ENCODE measurements around the gene REEP1.

REEP1 gene

GRCh38 chr2:86323273-86324021 lies 14.0 kb downstream of the REEP1 start:
- TF ChIP-seq, protein P1, sequence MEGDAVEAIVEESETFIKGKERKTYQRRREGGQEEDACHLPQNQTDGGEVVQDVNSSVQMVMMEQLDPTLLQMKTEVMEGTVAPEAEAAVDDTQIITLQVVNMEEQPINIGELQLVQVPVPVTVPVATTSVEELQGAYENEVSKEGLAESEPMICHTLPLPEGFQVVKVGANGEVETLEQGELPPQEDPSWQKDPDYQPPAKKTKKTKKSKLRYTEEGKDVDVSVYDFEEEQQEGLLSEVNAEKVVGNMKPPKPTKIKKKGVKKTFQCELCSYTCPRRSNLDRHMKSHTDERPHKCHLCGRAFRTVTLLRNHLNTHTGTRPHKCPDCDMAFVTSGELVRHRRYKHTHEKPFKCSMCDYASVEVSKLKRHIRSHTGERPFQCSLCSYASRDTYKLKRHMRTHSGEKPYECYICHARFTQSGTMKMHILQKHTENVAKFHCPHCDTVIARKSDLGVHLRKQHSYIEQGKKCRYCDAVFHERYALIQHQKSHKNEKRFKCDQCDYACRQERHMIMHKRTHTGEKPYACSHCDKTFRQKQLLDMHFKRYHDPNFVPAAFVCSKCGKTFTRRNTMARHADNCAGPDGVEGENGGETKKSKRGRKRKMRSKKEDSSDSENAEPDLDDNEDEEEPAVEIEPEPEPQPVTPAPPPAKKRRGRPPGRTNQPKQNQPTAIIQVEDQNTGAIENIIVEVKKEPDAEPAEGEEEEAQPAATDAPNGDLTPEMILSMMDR (IDR thresholded peaks at IDR 0.05; ENCODE audit: borderline replicate concordance, insufficient read depth, low read depth, low read length) = no peak
- no peak overlapping the region for H3K4me3 ChIP-seq (ENCODE audit: low read depth, low read length)

DNA sequence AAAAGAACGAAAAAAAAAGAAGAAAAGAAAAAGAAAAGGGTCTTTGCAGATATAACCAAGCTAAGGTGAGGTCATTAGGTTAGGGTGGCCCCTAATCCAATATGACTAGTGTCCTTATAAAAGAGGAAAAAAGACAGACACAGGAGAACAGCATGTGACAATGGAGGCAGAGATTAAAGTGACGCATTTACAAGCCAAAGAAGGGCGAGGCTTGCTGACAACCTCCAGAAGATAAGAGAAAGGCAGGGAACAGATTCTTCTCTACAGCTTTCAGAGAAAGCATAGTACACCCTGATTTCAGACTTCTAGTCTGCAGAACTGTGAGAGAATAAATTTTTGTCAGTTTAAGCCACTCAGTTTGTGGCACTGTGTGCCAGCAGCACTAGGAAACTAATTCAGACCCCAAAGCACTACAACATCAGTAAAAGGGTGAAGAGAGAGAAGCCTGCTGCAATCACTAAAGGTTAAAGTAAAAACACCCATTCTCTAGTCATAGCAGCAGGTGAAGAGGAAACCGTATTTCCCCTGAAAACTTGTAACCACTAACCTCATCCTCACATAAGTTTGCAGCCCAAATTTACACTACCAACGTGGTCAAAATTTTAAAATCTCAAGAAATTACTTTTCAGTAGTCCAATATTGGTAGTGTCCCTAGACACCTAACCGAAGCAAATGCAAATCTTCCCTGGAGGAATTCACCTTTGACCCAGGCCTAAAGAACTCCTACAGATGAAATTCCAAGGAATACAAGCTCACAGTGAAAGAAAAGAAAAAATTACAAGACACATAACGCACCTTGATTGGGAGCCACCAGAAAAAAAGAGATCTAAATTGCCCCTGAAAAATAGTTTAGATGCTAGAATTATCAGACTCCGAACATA lies 17.5 kb downstream of the REEP1 start:
- TF ChIP-seq, protein P1 (IDR thresholded peaks at IDR 0.05; ENCODE audit: borderline replicate concordance, insufficient read depth, low read depth, low read length) = no peak
- no peak overlapping the region for H3K4me3 ChIP-seq (ENCODE audit: low read depth, low read length)

DNA sequence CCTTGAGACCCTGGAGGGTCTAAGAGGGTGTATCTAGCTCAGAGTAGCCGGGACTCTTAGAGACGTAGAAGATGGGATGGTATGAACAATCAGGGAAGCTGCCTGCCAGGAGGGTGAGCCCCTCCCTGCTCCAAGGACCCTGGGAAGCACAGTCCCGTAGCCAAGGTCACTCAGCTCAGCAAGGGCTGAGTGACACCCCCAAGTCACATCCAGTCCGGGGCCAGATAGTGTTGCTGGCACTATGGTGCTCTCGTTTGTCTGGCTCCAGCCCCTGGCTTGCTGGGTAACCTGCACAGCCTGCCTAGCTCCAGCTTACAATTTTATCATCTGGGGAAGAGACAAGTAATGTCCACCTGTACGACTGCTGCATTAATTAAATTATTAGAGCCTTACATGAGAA lies 22.3 kb downstream of the REEP1 start:
- TF ChIP-seq, protein P1 (IDR thresholded peaks at IDR 0.05; ENCODE audit: borderline replicate concordance, insufficient read depth, low read depth, low read length) = no peak
- no peak overlapping the region for H3K4me3 ChIP-seq (ENCODE audit: low read depth, low read length)

- no peak overlapping the region for H3K4me3 ChIP-seq (ENCODE audit: low read depth, low read length)
- TF ChIP-seq, protein P1 (IDR thresholded peaks at IDR 0.05; ENCODE audit: borderline replicate concordance, insufficient read depth, low read depth, low read length) = no peak
These were observed 23.3 kb downstream of the REEP1 start for GRCh38 chr2:86314125-86314524.

GRCh38 chr2:86313341-86313740 lies 24.1 kb downstream of the REEP1 start:
- H3K4me3 ChIP-seq (ENCODE audit: low read depth, low read length) = no peak overlapping the region
- TF ChIP-seq, protein P1 (IDR thresholded peaks at IDR 0.05; ENCODE audit: borderline replicate concordance, insufficient read depth, low read depth, low read length) = no peak

DNA sequence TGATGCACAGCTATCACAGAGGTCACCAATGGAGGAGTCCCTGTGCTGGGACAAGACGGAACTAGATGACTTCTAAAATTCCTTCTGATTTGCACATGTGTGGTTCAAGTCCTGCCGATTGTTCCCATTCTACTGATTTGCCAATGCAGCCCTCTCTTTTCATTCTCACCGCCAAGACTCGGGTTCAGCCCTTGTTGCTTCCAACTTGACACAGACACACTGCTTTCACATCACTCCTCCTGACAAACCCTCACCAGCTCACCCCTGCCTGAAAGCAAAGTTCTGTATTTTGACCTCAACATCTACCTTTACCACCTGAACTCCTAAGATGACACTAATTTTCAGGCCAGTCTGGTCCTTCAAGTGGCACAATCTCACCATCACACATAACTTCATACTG lies 25.5 kb downstream of the REEP1 start:
- H3K4me3 ChIP-seq (ENCODE audit: low read depth, low read length) = no peak overlapping the region
- TF ChIP-seq, protein P1 (IDR thresholded peaks at IDR 0.05; ENCODE audit: borderline replicate concordance, insufficient read depth, low read depth, low read length) = no peak
